GM21825 (cell line): ENCODE data around the gene PIGU.
"Not testable (repeated sequence)": the region's sequence is repeated elsewhere in the genome, so short reads cannot be mapped to it uniquely, and the experiment has no call there.

Source experiments
- ATAC-seq: cut with Tn5 transposase; IDR thresholded peaks from one replicate; pipeline ENCODE4 v1.9.1; 2021; ENCODE audit warnings: mild to moderate bottlenecking, moderate library complexity; ENCODE audit not compliant: unreplicated experiment

The PIGU gene

DNA sequence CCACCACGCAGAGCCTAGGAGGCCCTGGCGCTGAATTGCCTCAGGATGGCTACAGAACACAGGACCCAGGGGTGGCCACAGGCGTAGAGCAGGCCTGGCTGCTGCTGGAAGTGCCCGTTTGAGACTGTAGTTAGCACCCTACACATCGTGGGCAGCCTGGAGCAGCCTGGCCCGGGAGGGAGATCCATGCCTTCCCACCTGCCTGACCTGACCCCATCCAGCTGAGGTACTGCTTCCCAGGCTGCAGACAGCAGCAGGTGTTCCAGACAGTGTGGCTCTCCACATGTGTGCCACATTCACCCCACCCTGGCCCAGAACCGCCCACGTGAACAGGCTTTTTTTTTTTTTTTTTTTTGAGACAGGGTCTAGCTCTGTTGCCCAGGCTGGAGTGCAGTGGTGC, 139.2 kb downstream of the PIGU start:
- ATAC-seq = no peak

DNA sequence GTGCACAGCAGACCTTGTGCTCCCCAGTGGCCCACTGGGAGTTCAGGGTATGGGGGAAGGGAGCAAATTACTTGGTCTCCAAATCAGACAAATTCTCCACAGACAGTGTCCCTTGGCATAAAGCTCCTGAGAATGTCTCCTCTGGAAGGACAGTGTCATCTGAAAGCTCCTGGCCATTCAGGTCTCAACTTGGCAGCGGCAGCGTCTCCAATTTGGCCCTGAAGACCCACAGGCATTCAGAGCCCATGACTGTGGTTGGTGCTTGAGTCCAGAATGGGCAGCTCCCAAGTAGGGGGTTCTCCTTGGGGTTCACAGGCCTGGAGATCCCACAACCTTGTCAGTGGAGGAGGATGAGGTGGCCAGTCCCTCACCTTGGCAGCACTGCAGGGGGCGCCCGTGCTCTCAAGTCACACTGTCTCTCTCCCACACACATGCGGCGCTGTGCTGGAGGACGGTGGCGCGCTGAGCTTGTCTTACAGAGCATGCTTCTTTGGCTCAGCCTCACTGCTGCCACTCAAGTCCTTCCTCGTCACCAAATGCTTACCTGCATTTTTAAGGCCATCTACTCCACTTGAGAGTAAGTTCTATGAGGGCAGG, 140.0 kb downstream of the PIGU start:
- no peak for ATAC-seq

DNA sequence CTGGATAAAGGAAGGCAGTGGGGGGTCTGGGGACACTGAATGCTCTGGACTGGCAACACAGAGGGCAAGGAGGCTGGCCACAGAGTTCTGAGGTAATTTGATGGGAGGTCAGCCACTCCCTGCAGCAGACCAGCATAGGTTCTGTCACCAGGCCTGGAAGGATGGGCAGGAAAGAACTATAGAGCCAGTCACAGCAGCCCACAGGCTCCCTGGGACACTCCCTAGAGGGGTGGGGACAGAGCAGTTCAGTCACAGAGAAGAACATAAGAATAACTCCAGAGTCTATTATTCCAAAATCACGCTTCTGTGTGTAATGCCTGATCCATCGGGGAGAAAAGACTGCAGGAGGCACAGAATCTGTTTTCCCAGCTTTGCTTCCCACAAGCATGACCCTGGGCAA, 141.0 kb downstream of the PIGU start:
- no peak for ATAC-seq

DNA sequence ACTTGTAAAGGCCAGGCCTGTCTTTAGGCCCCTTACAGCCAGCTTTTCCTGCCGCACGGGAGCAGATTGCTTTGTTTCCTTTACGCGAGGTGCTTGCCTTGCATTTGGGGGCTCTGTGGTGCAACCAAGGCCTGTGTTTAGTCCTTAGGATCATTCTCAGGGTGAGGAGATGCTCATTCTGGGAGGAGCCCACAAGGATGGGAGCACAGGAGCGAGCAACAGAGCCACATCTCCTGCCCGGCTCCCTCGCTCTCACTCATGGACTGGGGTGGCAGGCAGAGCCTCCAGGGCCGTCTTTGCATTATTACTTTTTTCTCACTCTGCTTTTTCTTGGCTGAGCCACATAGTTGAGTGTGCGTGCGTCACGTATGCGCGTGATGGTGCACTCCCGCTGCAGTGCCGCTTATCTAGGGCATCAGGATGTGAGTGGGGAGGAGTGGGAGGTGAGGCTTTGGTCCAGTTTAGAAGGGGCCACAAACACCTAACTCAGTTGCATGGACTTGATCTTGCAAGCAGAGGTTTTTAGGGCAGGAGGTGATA, 141.5 kb downstream of the PIGU start:
- ATAC-seq = no peak

DNA sequence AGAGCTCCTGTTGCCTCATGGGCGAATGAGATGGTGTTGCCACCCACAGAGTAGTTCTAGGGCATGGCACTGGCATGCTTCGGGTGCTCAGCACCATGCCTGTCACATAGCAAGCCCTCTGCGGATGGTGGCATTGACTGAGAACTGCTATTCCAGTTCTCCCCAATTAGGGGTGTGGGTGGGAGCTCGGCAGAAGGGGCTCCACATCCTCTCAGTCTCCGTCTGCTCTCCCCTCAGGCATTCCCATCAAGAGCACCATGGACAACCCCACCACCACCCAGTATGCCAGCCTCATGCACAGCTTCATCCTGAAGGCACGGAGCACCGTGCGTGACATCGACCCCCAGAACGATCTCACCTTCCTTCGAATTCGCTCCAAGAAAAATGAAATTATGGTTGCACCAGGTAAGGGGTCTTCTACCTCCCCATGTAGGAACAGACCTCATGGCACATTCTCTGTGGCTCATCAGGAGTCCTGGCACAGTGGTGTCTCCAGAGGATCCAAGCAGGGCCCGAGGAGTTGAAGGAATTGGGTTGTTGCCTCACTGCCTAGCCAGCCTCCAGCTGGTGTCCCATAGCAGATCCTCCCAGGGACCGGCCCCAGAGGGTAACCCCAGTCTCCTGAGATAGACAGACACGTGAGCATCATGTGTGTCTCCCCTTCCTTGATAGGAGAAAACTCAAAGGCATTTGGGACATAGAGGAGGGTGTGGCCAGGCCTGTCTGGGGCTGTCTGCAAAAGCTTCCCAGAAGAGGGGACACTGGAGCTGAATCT, 142.3 kb downstream of the PIGU start:
- ATAC-seq = no peak

DNA sequence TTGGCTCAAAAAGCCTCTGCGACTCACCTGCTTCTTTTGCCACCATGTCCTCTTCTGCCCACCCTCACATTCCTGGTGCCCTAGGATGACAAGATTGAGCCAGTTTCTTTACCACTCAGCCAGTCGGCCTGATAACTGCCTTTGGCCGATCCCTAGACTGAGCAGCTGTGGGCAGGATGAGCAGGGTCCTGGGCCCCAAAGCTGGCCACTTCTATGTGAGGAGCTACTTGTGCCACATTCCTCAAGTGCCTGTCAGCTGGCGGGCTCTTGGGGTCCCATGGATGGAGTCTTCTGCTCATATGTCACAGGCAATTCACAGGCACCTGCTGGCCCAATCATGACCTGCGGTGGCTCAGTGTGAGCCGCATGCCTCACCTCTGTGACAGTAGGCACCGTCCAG, 144.1 kb downstream of the PIGU start:
- ATAC-seq = no peak

DNA sequence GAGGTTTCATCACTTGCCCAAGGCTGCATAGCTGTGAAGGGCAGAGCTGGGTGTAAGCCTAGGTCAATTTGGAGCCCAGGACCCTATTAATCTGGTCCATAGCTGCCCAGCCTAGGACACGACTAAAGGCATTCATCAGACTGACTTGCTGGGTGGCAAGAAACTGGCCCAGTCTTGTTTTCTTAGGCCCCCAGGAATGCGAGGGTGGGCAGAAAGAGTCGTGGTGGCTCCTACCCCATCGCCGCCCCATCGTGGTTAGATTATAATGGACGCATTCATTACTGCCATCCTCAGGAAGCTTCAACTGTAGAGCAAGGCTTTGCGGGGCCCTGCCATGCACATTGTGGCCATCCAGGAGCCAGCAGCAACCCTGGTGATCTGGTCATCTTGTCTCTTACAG, 144.6 kb downstream of the PIGU start:
- ATAC-seq = no peak

DNA sequence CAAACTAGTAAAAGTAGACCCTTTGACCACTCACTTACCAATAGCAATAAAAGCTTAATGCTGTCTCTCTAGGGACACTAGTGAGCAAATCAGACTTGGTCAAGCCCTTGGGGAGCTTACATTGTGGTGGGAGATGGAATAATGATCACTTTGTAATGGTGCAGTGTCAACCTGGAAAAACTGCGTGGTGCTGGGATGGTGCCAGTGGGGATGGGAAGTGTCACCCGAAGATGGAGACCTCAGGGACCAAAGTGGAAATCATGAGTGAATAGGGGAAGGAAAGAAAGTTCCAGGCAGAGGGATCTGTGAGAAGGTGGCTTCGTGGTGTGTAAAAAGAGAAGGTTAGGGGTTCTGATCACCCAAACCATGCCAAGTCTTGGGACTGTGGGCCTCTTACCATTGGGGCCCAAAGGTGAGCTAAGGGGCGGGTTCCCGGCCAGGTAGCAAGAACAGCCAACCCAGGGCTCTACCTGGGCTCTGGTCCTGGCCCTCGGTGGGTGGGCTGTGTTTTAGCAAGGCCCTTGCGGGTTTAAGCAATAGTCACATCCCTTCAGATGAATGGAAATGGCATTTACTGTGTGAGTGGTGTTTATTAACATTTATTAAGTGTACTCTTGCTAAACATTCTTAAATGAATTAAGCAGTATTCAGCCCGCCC, 145.2 kb downstream of the PIGU start:
- no peak for ATAC-seq

DNA sequence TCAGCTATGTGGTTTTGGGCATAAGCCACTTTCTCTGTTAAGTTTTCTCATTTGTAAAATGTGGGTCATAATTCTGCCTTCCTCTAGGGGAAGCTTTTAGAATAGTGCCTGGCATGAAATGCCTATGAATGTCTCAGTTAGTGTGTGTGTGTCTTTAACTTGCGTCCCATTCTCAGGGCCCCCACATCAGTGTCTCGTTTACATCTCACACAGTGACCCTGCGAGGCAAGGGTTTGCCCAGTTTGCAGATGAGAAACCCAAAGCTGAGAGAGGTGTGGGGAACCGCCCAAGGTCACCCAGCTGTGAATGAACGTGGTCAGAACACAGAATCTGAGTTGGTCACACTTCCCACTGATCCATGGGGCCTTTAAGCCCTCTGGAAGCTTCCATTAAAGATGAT, 146.6 kb downstream of the PIGU start:
- ATAC-seq = no peak

DNA sequence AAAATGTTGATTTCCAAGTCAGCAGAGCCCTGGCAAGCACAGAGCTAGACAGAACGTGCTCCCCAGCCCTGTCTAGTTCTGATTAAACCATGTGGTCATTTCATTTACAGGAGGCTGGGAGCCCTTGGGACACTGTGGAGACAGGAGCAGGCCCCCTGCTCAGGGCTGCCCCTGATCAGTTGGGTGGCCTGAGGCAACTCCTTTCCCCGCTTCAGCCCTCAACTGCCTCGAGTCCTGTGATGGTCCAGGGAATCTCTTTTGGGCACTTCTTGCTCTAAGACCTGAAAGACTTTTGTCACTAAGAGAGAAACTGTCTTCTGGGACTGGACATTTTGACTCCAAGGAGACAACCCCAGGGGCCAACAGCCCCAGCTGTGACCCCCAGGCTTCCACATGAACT, 147.2 kb downstream of the PIGU start:
- no peak for ATAC-seq

DNA sequence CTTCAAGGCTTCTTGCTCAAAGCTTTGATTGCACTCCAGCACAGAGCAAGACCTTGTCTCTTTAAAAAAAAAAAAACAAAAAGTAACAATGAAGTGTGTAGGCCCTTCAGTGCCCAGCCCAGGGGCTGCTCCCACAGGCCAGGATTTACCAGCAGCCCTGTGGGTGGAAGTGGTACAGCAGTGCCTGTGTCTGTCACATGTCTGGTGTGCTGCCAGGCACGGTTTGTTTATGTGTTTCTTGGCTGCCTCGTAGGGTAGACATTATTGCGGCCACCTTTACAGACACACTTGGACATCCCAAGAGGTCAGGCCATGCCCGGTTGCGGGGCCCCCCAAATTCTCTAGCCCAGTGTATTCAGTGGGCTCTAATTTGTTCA, 148.0 kb downstream of the PIGU start:
- no peak for ATAC-seq

DNA sequence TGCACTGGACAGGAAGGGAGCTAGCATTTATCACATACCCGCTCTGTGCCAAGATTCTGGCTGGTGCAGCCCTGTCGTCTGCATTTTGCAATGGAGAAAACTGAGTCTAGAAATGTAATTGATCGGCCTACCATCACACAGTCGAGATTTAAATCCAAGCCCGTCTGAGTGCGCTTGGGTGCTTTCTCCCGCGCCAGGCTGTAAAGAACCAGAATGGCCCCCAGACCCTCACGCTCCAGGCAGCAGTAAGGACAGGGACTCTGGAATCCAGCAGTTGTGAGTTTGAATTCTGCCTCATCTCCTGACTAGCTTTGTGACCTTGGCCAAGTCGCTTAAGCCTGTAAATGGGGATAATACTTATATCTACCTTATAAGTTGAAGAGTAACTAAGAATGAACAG, 149.9 kb downstream of the PIGU start:
- no peak for ATAC-seq

DNA sequence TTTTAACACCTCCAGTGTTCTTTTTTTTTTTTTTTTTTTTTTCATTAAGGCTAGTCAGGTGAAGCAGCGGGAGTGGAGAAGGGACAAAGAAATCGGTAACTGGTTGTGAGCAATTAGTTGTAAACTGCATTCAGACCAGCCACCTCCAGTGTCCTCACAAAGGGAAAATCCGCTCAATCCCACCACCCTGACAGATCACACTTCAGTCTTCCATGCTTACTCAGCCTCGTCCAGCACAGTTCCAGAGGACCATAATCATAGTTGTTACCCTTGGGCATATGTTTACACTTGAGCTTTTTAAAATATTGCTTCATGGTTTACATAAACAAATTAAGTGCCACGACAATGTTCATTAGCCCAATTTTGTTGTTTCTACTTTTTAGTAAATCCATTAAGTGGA, 150.4 kb downstream of the PIGU start:
- no peak for ATAC-seq

DNA sequence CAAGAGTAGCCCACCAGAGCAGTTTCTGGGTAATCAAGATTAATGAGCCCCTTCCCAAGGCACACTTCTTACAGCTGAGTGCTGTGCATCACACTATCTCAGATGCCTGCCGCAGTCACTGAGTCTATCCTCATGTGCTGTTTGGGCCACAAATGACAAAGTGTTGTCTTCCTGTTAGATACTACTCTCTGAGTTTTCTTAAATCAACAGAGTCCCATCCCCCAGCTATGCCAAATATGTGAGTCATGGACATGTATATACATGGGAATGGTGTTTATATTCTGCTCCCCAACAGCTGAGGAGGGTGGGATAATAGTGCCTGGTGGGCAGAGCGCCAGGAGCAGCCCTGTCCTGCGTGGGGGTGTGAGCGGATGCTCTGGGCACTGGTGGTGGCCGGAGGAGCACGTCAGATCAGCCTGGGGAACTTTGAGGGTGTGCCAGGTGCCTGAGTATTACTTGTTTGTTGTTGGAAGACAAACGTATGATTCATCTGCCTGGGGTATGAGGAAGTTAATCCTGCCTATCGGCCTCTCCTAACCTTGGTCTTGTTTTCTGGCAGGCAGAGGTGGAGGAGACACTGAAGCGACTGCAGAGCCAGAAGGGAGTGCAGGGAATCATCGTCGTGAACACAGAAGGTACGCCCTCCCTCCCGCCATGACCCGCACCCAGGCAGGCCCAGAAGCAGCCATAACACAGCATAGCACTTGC, 151.0 kb downstream of the PIGU start:
- no peak for ATAC-seq

DNA sequence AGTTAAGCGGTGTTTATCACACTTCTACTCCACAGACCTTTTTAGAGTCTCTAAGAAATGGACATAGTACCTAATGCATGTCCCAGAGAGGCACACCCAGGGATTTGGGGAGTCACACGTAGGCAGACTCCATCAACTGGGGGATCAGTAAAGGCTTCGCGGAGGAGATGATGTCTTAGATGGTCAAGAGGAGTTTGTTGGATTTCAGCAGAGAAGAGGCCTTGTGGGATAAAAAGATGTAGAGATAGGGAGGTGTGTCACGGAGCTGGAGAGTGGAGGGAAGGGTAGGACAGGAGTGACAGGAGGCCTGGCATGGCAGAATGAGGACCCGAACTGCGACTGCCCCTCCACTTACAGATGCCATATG, 151.6 kb downstream of the PIGU start:
- no peak for ATAC-seq

DNA sequence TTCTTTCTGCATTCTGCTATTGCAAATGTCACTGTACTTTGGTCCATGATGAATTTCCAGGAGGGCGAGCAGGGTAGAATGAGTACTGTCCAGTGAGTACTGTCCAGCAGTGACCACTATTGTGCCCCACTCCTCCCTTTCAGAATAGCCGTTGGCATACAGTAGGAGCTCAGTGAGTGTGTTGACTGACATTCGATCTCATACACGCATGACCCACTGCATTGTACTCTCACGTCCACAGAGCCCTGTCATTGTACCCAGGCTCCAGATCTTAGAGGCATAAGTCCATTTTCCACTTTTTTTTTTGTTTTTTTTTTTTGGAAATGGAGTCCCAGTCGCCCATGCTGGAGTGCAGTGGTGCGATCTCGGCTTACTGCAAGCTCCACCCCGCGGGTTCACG, 152.5 kb downstream of the PIGU start:
- ATAC-seq = no peak

DNA sequence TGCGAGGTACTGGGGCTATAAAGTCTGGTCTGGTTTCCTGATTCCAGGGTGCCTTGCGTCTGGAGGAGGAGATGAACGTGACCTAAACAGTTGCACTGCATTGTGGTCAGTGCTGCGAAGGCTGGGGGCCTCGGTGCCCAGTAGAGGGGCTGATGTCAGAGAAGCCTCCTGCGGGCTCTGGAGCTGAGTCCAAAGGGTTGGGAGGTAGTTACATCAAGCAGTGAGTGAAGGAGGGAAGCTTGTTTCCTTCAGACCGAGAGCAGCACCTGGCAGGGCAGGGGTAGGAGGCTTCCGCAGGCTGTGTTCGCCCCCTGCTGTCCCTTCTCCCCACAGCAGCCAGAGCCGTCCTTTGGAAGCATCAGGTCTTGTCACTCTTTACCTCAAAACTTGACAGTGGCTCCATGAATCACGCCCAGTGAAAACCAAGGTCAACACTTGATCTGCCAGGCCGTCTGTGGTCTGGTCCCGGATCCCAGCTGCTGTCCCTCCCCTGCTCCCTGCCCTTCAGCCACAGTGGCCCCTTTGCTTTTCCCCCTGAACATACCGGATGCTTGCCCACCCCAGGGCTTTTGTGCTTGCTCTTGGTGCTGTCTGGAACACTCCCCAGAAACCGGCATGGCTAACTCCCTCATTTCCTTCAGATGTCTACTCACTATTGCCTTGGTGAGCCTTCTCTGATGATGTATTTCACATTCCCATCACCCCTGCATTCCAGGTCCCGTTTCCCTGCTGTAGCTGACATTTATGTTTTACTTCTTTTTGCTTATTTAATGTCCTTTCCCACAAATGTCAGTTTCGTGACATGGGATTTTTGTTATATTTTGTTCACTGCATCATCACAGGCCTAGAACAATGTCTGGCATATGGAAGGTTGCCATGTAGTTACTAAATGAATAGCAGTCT, 153.7 kb downstream of the PIGU start:
- ATAC-seq = no peak

DNA sequence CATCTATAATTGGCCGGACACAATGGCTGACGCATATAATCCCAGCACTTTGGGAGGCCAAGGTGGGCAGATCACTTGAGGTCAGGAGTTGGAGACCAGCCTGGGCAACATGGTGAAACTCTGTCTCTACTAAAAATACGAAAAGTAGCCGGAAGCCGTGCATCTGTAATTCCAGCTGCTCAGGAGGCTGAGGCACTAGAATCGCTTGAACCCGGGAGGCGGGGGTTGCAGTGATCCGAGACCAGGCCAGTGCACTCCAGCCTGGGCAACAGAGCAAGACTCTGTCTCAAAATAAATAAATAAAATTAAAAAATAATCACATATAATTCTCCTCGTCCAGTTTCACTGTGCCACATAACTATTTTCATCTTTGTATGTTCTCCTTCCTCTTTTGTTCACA, 157.1 kb downstream of the PIGU start:
- ATAC-seq = not testable (repeated sequence)

DNA sequence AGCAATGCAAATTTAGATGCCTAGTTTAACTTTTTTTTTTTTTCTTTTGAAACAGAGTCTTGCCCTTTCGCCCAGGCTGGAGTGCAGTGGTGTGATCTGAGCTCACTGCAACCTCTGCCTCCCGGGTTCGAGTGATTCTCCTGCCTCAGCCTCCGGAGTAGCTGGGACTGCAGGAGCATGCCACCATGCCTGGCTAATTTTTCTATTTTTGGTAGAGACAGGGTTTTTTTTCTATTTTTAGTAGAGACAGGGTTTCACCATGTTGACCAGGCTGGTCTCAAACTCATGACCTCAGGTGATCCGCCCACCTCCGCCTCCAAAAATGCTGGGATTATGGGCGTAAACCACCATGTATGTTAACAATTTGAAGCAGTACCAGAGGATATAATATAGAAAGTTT, 158.0 kb downstream of the PIGU start:
- ATAC-seq = not testable (repeated sequence)

DNA sequence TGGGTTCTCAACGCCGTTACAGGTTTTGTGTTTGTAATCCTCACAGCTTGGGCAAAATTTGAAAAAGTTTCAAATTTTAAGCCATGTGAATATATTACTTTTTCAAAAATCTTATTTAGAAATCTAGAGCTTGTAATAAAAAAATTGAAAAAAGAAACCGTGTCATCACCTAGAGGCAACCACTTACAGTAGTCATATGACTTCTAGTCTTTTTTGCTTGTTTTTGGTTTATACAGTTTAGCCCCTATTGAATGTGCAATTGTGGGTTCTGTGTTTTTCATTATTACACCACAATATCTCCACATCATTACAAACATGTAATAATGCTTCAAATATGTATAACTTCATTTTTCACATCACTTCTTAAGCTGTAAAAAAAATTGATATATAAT, 159.8 kb downstream of the PIGU start:
- ATAC-seq = no peak
